K562 (cell line): ENCODE measurements around the gene HK1. TPM values are rescaled to one million over a fixed set of nuclear protein-coding genes. Genes with fewer than 3 reads are reported as not detected.

Experiments used
- ATF1 ChIP-seq, 2 experiments: fragments of 450-650 bp in 1 of 2; IDR thresholded peaks; 2 replicates each; pipeline ENCODE4 v1.6.1; 2016; ENCODE audit warnings: missing compliant biosample characterization in 1 of 2, missing genetic modification characterization in 1 of 2
- ATF3 ChIP-seq, 2 experiments: fragments of 450-650 bp in 1 of 2; sonication (generic) in 1 of 2; formaldehyde crosslinking in 1 of 2; IDR thresholded peaks in 1 of 2; conservative IDR thresholded peaks in 1 of 2; 2 replicates each; pipeline versions ENCODE4 v1.6.1 to v1.8.1; 2016 to 2023; ENCODE audit warnings: mild to moderate bottlenecking in 2 of 2, moderate library complexity in 2 of 2, inconsistent platforms in 1 of 2, missing genetic modification reagents in 1 of 2
- BMI1 ChIP-seq: fragments of 150-350 bp; IDR thresholded peaks from 2 replicates; pipeline ENCODE4 v1.6.1; 2014; ENCODE audit warnings: low read length
- FOXJ3 ChIP-seq: sonication (generic); formaldehyde crosslinking; IDR thresholded peaks from 2 replicates; pipeline ENCODE4 v1.4.0; 2020; ENCODE audit warnings: mild to moderate bottlenecking, missing genetic modification reagents
- HDAC6 ChIP-seq: IDR thresholded peaks from 2 replicates; pipeline ENCODE4 v1.6.1; 2012; ENCODE audit warnings: low read depth, mild to moderate bottlenecking, control low read depth, inconsistent platforms, low read length, moderate library complexity
- HDGF ChIP-seq: fragments of 450-650 bp; IDR thresholded peaks from 2 replicates; pipeline ENCODE4 v1.6.1; 2016
- HIVEP1 ChIP-seq: fragments of 250-450 bp; sonication (Bioruptor Pico); IDR thresholded peaks from 2 replicates; pipeline ENCODE4 v1.4.0; 2020; ENCODE audit warnings: mild to moderate bottlenecking
- MAFK ChIP-seq: IDR thresholded peaks from 2 replicates; pipeline ENCODE4 v1.6.1; 2011; ENCODE audit warnings: low read length, improper control_type of control experiment
- POU5F1 ChIP-seq: fragments of 150-350 bp; IDR thresholded peaks from 2 replicates; pipeline ENCODE4 v1.6.1; 2014; ENCODE audit warnings: borderline replicate concordance, low read length, low read depth, mild to moderate bottlenecking; ENCODE audit not compliant: partially characterized antibody
- SAFB ChIP-seq: fragments of 200-400 bp; formaldehyde crosslinking; IDR thresholded peaks from 2 replicates; pipeline ENCODE4 v1.6.1; 2017; ENCODE audit warnings: low read depth, low read length, borderline replicate concordance
- SAFB2 ChIP-seq: fragments of 200-400 bp; formaldehyde crosslinking; IDR thresholded peaks from 2 replicates; pipeline ENCODE4 v1.6.1; 2018; ENCODE audit warnings: borderline replicate concordance, low read length, low read depth, moderate library complexity; ENCODE audit not compliant: severe bottlenecking
- SOX6 ChIP-seq: fragments of 450-650 bp; IDR thresholded peaks from 2 replicates; pipeline ENCODE4 v1.6.1; 2014; ENCODE audit warnings: mild to moderate bottlenecking
- TCF7 ChIP-seq: sonication (generic); IDR thresholded peaks from 2 replicates; pipeline ENCODE4 v1.6.1; 2016; ENCODE audit warnings: antibody characterized with exemption, borderline replicate concordance
- TOE1 ChIP-seq, 2 experiments: fragments of 450-650 bp in 1 of 2; sonication (generic) in 1 of 2; formaldehyde crosslinking in 1 of 2; IDR thresholded peaks; 2 replicates each; pipeline versions ENCODE4 v1.7.1 to v1.8.0; 2016 to 2022; ENCODE audit warnings: borderline replicate concordance in 2 of 2, mild to moderate bottlenecking in 2 of 2, antibody characterized with exemption in 1 of 2, inconsistent platforms in 1 of 2, low read depth in 1 of 2, missing genetic modification reagents in 1 of 2, moderate library complexity in 1 of 2
- ZNF407 ChIP-seq: fragments of 450-650 bp; IDR thresholded peaks from 2 replicates; pipeline ENCODE4 v1.6.1; 2016; ENCODE audit warnings: low read depth
- ZNF41 ChIP-seq: fragments of 250-450 bp; sonication (Bioruptor Pico); conservative IDR thresholded peaks from 2 replicates; pipeline ENCODE4 v1.4.0; 2020; ENCODE audit warnings: mild to moderate bottlenecking
- ZNF584 ChIP-seq: fragments of 200-800 bp; sonication (Bioruptor generic); IDR thresholded peaks from 2 replicates; pipeline ENCODE4 v1.6.1; 2016; ENCODE audit warnings: low read depth, mild to moderate bottlenecking, missing genetic modification characterization, missing compliant biosample characterization
- ZNF644 ChIP-seq: fragments of 200-800 bp; sonication (Bioruptor generic); IDR thresholded peaks from 2 replicates; pipeline ENCODE4 v1.6.1; 2016; ENCODE audit warnings: low read depth, missing genetic modification characterization, missing compliant biosample characterization
- ZNF75A ChIP-seq: fragments of 450-650 bp; formaldehyde crosslinking; IDR thresholded peaks from 2 replicates; pipeline ENCODE4 v1.4.0; 2020; ENCODE audit warnings: mild to moderate bottlenecking
- polyA plus RNA-seq, 8 experiments: library from polyadenylated mRNA; depleted of rRNA in 4 of 8; stranded (reverse) in 5 of 8; unstranded in 3 of 8; fragments of >200 nt; fragmentation: Nextera tagmentation in 2 of 8; fragmentation: Illumina TruSeq in 1 of 8; extraction: Ambion mirVana in 2 of 8; extraction: Trizol in 1 of 8; gene quantifications; 2 replicates each; pipeline versions ENCODE4 v1.2.1 to v1.2.3, GENCODE V29; 2011 to 2014; ENCODE audit warnings: inconsistent platforms in 1 of 8, missing spikeins in 1 of 8
- total RNA-seq, 7 experiments: library from RNA; depleted of rRNA in 6 of 7; stranded (reverse); fragments of >200 nt in 6 of 7; fragmentation: Illumina TruSeq in 2 of 7; extraction: Trizol in 2 of 7; gene quantifications; 2 replicates each; pipeline versions ENCODE4 v1.2.1 to v1.2.3, GENCODE V29; 2011 to 2021; ENCODE audit warnings: low replicate concordance in 1 of 7

The HK1 gene
- total and polyA plus RNA-seq, 9 of the 15 experiments (the other 6 are each of a cell fraction or from before 2014, with no cell fraction given) = 29.2 to 444 (median 193) TPM

- TF ChIP-seq TOE1 (IDR thresholded peaks at IDR 0.05; ENCODE audit: borderline replicate concordance) = no peak
- TF ChIP-seq TOE1 (CRISPR knock-in tag; IDR thresholded peaks at IDR 0.05; ENCODE audit: borderline replicate concordance, low read depth) = no peak
- no peak for TF ChIP-seq MAFK
- no peak for TF ChIP-seq ZNF584
- TF ChIP-seq ATF3 (IDR thresholded peaks at IDR 0.05) = no peak
- no peak for TF ChIP-seq ATF3 (CRISPR knock-in tag; conservative IDR thresholded peaks at IDR 0.05)
- TF ChIP-seq HIVEP1 (CRISPR knock-in tag) = no peak
- no peak for TF ChIP-seq FOXJ3
- TF ChIP-seq ZNF407 = no peak
- TF ChIP-seq ZNF75A (CRISPR knock-in tag) = no peak
- no peak for TF ChIP-seq ZNF644 (tag)
- TF ChIP-seq SAFB2 = no peak
- TF ChIP-seq TCF7 = no peak
- no peak for TF ChIP-seq SAFB
- peak; percentile 46 for TF ChIP-seq SOX6
- 0 out of 2 replicates have a peak, but pooled peaks have one; percentile 30 for TF ChIP-seq ZNF41 (CRISPR knock-in tag)
- no peak for TF ChIP-seq HDAC6
- no peak for TF ChIP-seq HDGF
- TF ChIP-seq BMI1 = no peak
- no peak for TF ChIP-seq ATF1 (CRISPR knock-in tag; IDR thresholded peaks at IDR 0.05)
- TF ChIP-seq ATF1 (tag; IDR thresholded peaks at IDR 0.05) = no peak; the same call in none of the 2 replicates
- TF ChIP-seq POU5F1 = no peak
Observed at GRCh38 chr10:69408318-69409175, 130.3 kb downstream of the HK1 start (continued).
